Heart left ventricle (tissue), 16 donors: ENCODE results near the gene MCTP1. TPM values are rescaled to one million over a fixed set of nuclear protein-coding genes. Genes with fewer than 3 reads are reported as not detected.

ENCODE experiments used
- ATAC-seq, 4 donors: fragments of 200-7000 bp; cut with Tn5 transposase; one replicate each; pipeline ENCODE4 v1.9.1; 2020 to 2022; ENCODE audit warnings: moderate library complexity in 4 of 4, mild to moderate bottlenecking in 3 of 4, moderate number of reproducible peaks in 1 of 4
- DNase-seq, 5 donors: peaks; one replicate each; pipeline ENCODE4 v3.0.0-alpha.2; 2020
- H3K27ac ChIP-seq, 12 donors: fragments of 200-600 bp; sonication (generic) in 4 of 12; one replicate each; pipeline versions ENCODE4 v1.5.0 to v1.8.0; 2016 to 2022; ENCODE audit warnings: mild to moderate bottlenecking in 2 of 12
- H3K27me3 ChIP-seq, 9 donors: fragments of 200-600 bp; sonication (generic) in 2 of 9; one replicate each; pipeline versions ENCODE4 v1.5.1 to v1.8.0; 2016 to 2022; ENCODE audit warnings: mild to moderate bottlenecking in 3 of 9
- H3K36me3 ChIP-seq, 9 donors: fragments of 200-600 bp; sonication (generic) in 2 of 9; one replicate each; pipeline versions ENCODE4 v1.5.0 to v1.8.0; 2018 to 2022; ENCODE audit warnings: mild to moderate bottlenecking in 2 of 9
- H3K4me1 ChIP-seq, 12 donors: fragments of 200-600 bp; sonication (generic) in 4 of 12; one replicate each; pipeline versions ENCODE4 v1.5.0 to v1.8.0; 2016 to 2022; ENCODE audit warnings: mild to moderate bottlenecking in 3 of 12
- H3K4me3 ChIP-seq, 12 donors: fragments of 200-600 bp; sonication (generic) in 4 of 12; one replicate each; pipeline versions ENCODE4 v1.5.0 to v1.8.0; 2017 to 2022; ENCODE audit warnings: mild to moderate bottlenecking in 9 of 12, moderate library complexity in 4 of 12
- H3K9me3 ChIP-seq, 12 donors: fragments of 200-600 bp; sonication (generic) in 4 of 12; one replicate each; pipeline versions ENCODE4 v1.5.0 to v1.8.0; 2016 to 2022; ENCODE audit warnings: mild to moderate bottlenecking in 1 of 12
- CTCF ChIP-seq, 12 donors: fragments of 200-600 bp; sonication (generic) in 4 of 12; IDR thresholded peaks; one replicate each; pipeline versions ENCODE4 v1.5.0 to v1.8.0; 2018 to 2022; ENCODE audit warnings: antibody characterized with exemption in 12 of 12, mild to moderate bottlenecking in 5 of 12
- POLR2A ChIP-seq, 2 donors: fragments of 450-650 bp; IDR thresholded peaks; one replicate each; pipeline ENCODE4 v1.6.1; 2017; ENCODE audit warnings: antibody characterized with exemption in 2 of 2, mild to moderate bottlenecking in 2 of 2, moderate library complexity in 2 of 2
- WGBS, 4 donors: extraction: QIAGEN DNeasy Blood & Tissue Kit in 2 of 4; methylation state at CpG; one replicate each; pipeline versions ENCODE4 v1.1.5 to v1.1.7; 2013 to 2018; 5-methylcytosine and 5-hydroxymethylcytosine counted together
- intact Hi-C, 10 donors: fragments of 100-400 bp; cut with DNase I; formaldehyde crosslinking; loops; one replicate each; pipeline versions ENCODE4 v1.11.1 to v1.14.2; 2022
- polyA plus RNA-seq, 2 donors: library from polyadenylated mRNA; stranded (reverse); fragments of 200-250 nt; gene quantifications; one replicate each; pipeline ENCODE4 v1.2.3, GENCODE V29; 2013
- total RNA-seq, 9 donors: library from RNA; depleted of rRNA in 2 of 9; stranded (reverse); fragments of >200 nt in 2 of 9; fragmentation: NEBNext Ultra II Directional in 3 of 9; extraction: Animal tissue kit (Norgen Biotek cat#: 25700) in 3 of 9; gene quantifications; one replicate each; pipeline versions ENCODE4 v1.1.0 to v1.2.4, GENCODE V29; 2016 to 2023
- donor health status: ischemic (EF 13 %, LVEDD 7.1; RV severe dilation, severe dysfunction).
- donor health status: healthy with polysubstance abuse.
- donor health status: DM: no; HTN: yes; CAD: no.
- donor health status: DM: no; HTN: no; CAD: no.
- donor health status: ischemic (EF 25% LVEDD 6.9; RV normal size, moderate dysfunction).
- donor health status: ischemic (EF 25% LVEDD 5.7; RV mildly dilated, moderate dysfunction).
- donor health status: healthy.
- donor health status: DM: yes; HTN: yes; CAD: no.
- donor health status: ischemic (EF 35%, LVEDD 5.7; RV mildly dilated, moderate dysfunction).
- donor health status: nonischemic (EF 11% LVEDD 7.7; RV severe dilation, severe dysfunction).
- donor health status: DM: yes; HTN: yes; CAD: no.
- donor health status: PGD.
- donor health status: ischemic (EF 29% LVEDD 5.4; RV normal size, mild dysfunction).
- donor health status: nonischemic (EF 23%, LVEDD 6.1; RV moderate dilation, normal function).

The MCTP1 gene
- total and polyA plus RNA-seq, 11 donors: 0.91 to 28.4 (median 6.1) TPM

- H3K27ac ChIP-seq: no peak overlapping the region
- ATAC-seq: no peak
- no peak for DNase-seq
- no peaks in the 10 kb centered on the region for H3K27me3 ChIP-seq
- intact Hi-C loops: no loop called here
- no peaks in the 10 kb centered on the region for H3K9me3 ChIP-seq
- TF ChIP-seq POLR2A (IDR thresholded peaks at IDR 0.05): no peak
- TF ChIP-seq CTCF (IDR thresholded peaks at IDR 0.05): no peak
- H3K36me3 ChIP-seq: no peaks in the 10 kb centered on the region
- 52 to 67% (median 55%) methylated on average over 6 of the region's 6 CpGs for WGBS, 4 donors
- H3K4me3 ChIP-seq: no peak overlapping the region
- no peaks in the 10 kb centered on the region for H3K4me1 ChIP-seq
These were observed 42.3 kb upstream of the MCTP1 start for GRCh38 chr5:95327211-95327610.

DNA sequence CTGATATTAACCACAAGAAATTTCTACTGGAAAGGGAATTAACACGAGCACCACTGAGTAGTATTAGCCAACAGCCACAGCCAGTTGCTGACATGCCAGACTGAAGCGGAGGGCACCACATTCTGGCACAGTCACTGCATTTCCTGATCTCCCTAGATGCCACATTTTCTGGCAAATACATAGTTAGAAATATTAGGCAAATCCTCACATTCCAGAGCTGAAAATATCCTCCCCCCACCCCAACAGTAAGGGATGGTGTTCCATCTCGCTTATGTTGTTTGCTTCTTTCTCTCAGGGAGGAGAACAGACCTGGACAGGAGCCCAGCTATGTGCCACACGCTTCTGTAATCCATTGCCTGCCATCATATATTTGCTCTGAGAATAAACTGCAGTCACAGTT, 32.8 kb upstream of the MCTP1 start:
- H3K27me3 ChIP-seq: no peaks in the 10 kb centered on the region
- ATAC-seq: no peak
- no peak for TF ChIP-seq CTCF (IDR thresholded peaks at IDR 0.05)
- TF ChIP-seq POLR2A (IDR thresholded peaks at IDR 0.05): no peak

GRCh38 chr5:95317085-95317484, 32.2 kb upstream of the MCTP1 start:
- H3K4me1 ChIP-seq: no peaks in the 10 kb centered on the region
- no peak overlapping the region for H3K27ac ChIP-seq
- ATAC-seq (no peak), DNase-seq (no peak)
- H3K27me3 ChIP-seq: no peaks in the 10 kb centered on the region
- peaks cover 0 to 5% (median 0%) of the 10 kb centered on the region in 12 donors for H3K9me3 ChIP-seq
- no peak overlapping the region for H3K4me3 ChIP-seq
- intact Hi-C loops: no loop called here
- H3K36me3 ChIP-seq: no peaks in the 10 kb centered on the region
- TF ChIP-seq POLR2A (IDR thresholded peaks at IDR 0.05): no peak
- TF ChIP-seq CTCF (IDR thresholded peaks at IDR 0.05): no peak
- 75 to 88% (median 85%) methylated on average over 2 of the region's 2 CpGs for WGBS, 4 donors

More for the DNA sequence above, 32.8 kb upstream of the MCTP1 start:
- 62 to 78% (median 75%) methylated on average over 4 of the region's 4 CpGs for WGBS, 4 donors
- H3K27ac ChIP-seq: no peak overlapping the region
- no peaks in the 10 kb centered on the region for H3K9me3 ChIP-seq
- no peaks in the 10 kb centered on the region for H3K4me1 ChIP-seq
- intact Hi-C loops: no loop called here
- H3K4me3 ChIP-seq: no peak overlapping the region
- H3K36me3 ChIP-seq: no peaks in the 10 kb centered on the region
- DNase-seq: no peak

DNA sequence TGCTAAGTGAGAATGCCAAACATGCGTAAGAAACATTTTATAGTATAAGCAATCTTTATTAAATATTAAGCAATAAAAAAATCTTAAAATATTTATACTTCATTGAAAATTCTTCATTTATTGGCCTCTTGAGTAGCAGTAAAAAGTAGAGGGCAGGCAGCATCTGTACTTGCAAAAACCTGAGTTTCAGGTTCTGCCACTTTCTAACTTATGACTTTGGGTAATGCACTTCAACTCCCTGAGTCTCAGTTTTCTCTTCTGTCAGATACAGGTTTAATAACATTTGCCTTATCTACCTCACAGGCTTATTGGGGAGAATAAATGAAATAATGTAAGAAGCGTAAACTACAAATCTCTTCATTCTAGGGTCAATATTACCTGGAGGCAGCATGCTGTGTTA, 19.8 kb upstream of the MCTP1 start:
- ATAC-seq (no peak), DNase-seq (no peak)
- Histone ChIP-seq H3K27ac (no peak overlapping the region), H3K27me3 (peaks cover 0 to 2% (median 0%) of the 10 kb centered on the region in 9 donors), H3K36me3 (no peaks in the 10 kb centered on the region), H3K9me3 (no peaks in the 10 kb centered on the region), H3K4me3 (no peak overlapping the region), H3K4me1 (no peaks in the 10 kb centered on the region)
- 89 to 95% (median 93%) methylated on average over 2 of the region's 2 CpGs for WGBS, 4 donors
- intact Hi-C loops: no loop called here
- TF ChIP-seq CTCF (IDR thresholded peaks at IDR 0.05) (no peak), POLR2A (IDR thresholded peaks at IDR 0.05) (no peak)
